GM18868 (cell line): ENCODE results near the gene APOE.
"Not testable (repeated sequence)": the region's sequence is repeated elsewhere in the genome, so short reads cannot be mapped to it uniquely, and the experiment has no call there.

Experiments
- ATAC-seq: cut with Tn5 transposase; IDR thresholded peaks from one replicate; pipeline ENCODE4 v1.9.1; 2021; ENCODE audit warnings: mild to moderate bottlenecking, moderate library complexity; ENCODE audit not compliant: unreplicated experiment

The APOE gene

GRCh38 chr19:44905437-44906160 is at the start of gene APOE:
TSS of gene APOE (plus strand) at chr19:44905796. CDS start at chr19:44906625, 829 bp downstream.
- no peak for ATAC-seq

- no peak for ATAC-seq
Observed at GRCh38 chr19:44856421-44857083, 49.0 kb upstream of the APOE start.

GRCh38 chr19:44857837-44858236 is 47.8 kb upstream of the APOE start:
- no peak for ATAC-seq

- not testable (repeated sequence) for ATAC-seq
Observed at GRCh38 chr19:44861576-44861975, 44.0 kb upstream of the APOE start.

- ATAC-seq, result no peak
Observed at GRCh38 chr19:44863990-44864389, 41.6 kb upstream of the APOE start.

GRCh38 chr19:44865196-44865767 is 40.3 kb upstream of the APOE start:
- no peak for ATAC-seq

- ATAC-seq, result no peak
Observed at GRCh38 chr19:44866664-44867063, 38.9 kb upstream of the APOE start.

- no peak for ATAC-seq
Observed at GRCh38 chr19:44867578-44867977, 38.0 kb upstream of the APOE start.

- no peak for ATAC-seq
Observed at GRCh38 chr19:44869733-44870470, 35.7 kb upstream of the APOE start.

GRCh38 chr19:44871809-44872208 is 33.8 kb upstream of the APOE start:
- ATAC-seq, result no peak

- no peak for ATAC-seq
Observed at GRCh38 chr19:44872661-44873060, 32.9 kb upstream of the APOE start.

GRCh38 chr19:44874317-44874716 is 31.3 kb upstream of the APOE start:
- ATAC-seq, result no peak

- ATAC-seq, result no peak
Observed at GRCh38 chr19:44875666-44876451, 29.7 kb upstream of the APOE start.

- ATAC-seq, result no peak
Observed at GRCh38 chr19:44876930-44877535, 28.6 kb upstream of the APOE start.

- no peak for ATAC-seq
Observed at GRCh38 chr19:44878120-44878865, 27.3 kb upstream of the APOE start.

- no peak for ATAC-seq
Observed at GRCh38 chr19:44879309-44880065, 26.1 kb upstream of the APOE start.

GRCh38 chr19:44882063-44882462 is 23.5 kb upstream of the APOE start:
- ATAC-seq, result no peak

- not testable (repeated sequence) for ATAC-seq
Observed at GRCh38 chr19:44882619-44883397, 22.8 kb upstream of the APOE start.
